Right ventricle myocardium inferior (tissue), 1 donor: ENCODE results near the gene FRY. TPM values are rescaled to one million over a fixed set of nuclear protein-coding genes. Genes with fewer than 3 reads are reported as not detected.

Experiments used
- ATAC-seq: fragments of 200-7000 bp; cut with Tn5 transposase; one replicate; pipeline ENCODE4 v1.9.1; 2020; ENCODE audit warnings: mild to moderate bottlenecking, moderate library complexity
- DNase-seq: peaks from one replicate; pipeline ENCODE4 v3.0.0; 2021; ENCODE audit errors: missing footprints
- intact Hi-C: fragments of 100-400 bp; cut with DNase I; formaldehyde crosslinking; loops from one replicate; pipeline ENCODE4 v1.11.0; 2022
- total RNA-seq: library from RNA; stranded (reverse); fragmentation: NEBNext Ultra II Directional; extraction: Animal tissue kit (Norgen Biotek cat#: 25700); gene quantifications from one replicate; pipeline ENCODE4 v1.2.1, GENCODE V29; 2021
- donor health status: DM: no; HTN: yes; CAD: no; lungs with severe emphysema.

The FRY gene
- total RNA-seq, 1 donor from 2014 or later: 146 TPM

DNA sequence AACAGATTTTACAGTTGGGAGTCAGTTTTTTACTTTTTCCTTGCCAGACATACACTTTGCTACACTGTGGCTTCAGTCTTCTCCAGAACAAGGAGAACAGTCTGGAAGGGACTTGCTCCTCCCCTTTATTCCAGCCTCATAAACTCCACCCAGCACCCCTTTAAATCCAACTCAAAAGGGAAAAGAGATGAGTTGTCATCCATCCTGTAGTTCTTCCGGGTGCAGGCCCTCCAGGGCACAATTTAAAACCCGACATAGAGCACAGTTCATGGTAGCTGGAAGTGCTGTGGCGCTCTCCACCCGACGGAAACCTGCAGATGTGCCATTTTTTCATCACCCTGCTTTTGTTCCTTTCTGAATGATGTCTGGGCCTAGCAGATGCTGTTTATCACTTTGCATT is 184.7 kb downstream of the FRY start:
- no peak for ATAC-seq
- intact Hi-C loops: no loop called here
- DNase-seq: no peak

DNA sequence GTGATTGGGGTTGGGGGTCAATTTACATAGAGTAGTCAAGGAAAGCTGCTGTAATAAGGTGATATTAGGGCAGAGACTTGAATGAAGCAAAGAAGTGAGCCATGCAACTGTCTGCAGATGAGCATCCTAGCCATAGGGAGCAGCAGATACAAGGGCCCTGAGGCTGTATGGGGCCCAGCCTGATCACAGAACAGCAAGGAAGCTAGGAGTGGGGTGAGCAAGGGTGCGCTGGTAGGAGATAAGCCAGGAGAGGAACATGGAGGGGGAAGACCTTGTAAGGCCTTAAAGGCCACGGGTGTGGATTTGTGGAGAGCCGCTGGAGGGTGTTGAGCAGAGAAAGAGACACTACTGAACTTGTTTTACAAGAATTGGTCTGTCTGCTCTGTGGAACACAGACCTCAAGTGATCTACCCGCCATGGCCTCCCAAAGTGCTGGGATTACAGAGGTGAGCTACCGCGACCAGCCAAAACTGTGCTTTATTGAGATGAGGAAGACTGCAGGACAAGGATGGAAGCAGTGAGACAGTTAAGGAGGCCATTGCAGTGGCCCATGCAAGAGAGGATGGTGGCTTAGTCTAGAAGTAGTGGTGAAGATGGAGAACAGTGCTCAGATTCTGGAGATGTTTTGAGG is 190.6 kb downstream of the FRY start:
- ATAC-seq (no peak), DNase-seq (no peak)
- intact Hi-C loops: no loop called here

DNA sequence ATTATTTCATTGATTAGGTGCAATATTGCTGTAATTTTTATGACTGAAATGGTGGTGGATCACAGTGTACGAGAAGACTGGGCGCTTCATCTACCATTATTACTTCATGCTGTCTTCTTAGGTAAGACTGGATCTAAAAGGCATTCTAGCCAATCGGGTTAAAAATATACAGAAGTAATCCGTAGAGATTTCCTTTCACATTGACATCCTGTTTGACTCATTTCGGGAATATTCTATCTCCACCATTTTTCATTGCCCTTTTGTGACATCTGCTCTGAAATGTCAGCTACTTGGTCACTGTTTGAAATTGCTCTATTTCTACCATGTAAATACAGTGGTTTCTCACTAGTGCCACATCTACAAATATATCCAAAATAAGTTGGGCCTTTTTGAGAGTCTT is 193.3 kb downstream of the FRY start:
- DNase-seq (no peak), ATAC-seq (no peak)
- intact Hi-C loops: no loop called here

DNA sequence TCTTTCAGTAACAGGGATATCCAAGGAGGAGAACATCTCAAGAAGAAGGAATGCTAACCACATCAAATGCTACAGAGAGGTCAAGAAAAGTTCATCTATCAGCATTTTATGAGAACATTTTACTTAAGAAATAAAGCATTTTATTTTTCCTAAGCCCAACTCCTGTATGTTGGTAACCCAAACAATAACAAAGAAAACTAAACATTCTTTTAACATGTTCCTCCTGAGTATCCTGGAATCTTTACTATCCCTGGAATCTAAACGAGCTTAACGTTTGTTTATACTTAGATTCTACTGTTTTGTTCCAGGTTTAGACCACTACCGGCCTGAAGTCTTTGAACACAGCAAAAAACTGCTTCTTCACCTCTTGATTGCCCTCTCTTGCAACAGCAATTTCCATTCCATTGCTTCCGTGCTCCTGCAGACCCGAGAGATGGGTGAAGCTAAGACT is 193.9 kb downstream of the FRY start:
- ATAC-seq (no peak), DNase-seq (no peak)
- intact Hi-C loops: no loop called here

DNA sequence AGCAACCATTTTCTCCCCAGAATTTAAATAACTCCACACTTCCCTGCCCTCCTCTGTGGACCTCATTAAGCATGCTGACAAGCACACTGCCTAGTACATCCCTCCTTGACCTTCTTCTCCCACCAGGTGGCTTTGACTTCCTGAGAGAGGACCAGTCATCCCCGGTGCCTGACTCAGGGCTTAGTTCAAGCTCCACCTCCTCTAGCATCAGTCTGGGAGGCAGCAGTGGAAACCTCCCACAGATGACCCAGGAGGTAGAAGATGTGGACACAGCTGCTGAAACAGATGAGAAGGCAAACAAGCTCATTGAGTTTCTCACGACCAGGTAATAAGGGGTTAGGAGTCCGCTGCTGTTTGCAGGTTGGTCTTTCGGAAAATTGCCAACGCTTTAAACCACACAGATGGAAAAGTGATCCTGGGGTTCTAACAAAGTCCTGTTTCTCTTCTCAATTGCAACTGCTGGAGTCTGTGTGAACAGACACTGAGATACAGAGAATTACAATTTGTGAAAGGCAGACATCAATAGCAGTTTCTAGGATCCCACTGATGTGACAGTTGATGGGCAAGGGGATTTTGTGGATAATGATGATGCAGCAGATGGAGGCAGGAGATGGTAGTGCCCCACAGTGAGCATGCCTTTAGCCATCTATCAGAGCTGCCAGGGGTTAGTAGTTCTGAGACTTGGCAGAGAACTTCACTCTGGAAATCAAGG is 196.9 kb downstream of the FRY start:
- no peak for ATAC-seq
- DNase-seq: no peak
- intact Hi-C loops: no loop called here

DNA sequence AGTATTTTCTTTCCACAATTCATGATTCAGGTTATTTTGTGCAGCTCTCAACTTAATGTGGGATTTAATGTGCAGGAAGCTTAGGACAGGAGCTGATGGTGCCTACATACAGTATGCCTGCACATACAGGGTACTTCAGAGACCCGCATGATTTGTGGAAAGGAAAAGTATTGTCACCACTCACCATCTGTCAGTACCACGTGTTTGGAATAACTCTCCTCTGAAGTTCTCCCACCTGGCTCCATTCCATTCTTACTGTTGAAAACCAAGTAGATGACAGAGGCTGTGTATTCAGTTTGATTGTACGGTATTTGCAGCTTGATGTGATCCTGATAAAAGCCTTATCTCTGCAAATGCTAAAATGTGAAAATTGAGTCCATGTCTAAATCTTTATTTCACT is 197.9 kb downstream of the FRY start:
- intact Hi-C loops: no loop called here
- ATAC-seq: peak; percentile 53
- DNase-seq: no peak

DNA sequence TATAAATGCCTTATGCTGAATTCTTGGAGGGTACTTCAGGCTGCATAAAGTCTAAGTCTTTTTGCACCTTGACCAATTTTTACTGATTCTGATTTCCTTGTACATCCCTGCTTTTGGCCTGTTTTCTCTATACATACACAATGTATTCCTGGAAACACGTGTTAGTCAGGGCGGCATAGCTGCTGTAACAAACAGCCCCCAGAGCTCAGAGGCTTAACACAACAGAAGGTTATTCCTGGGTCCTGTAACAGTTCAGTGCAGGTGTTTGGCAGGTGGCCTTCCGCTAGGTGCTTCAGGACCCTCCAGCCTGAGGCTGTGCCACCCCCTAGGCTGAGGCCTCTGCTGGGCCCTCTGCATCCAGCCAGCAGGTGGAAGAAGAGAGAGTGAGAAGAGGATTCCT is 200.7 kb downstream of the FRY start:
- ATAC-seq: no peak
- intact Hi-C loops: no loop called here
- no peak for DNase-seq

DNA sequence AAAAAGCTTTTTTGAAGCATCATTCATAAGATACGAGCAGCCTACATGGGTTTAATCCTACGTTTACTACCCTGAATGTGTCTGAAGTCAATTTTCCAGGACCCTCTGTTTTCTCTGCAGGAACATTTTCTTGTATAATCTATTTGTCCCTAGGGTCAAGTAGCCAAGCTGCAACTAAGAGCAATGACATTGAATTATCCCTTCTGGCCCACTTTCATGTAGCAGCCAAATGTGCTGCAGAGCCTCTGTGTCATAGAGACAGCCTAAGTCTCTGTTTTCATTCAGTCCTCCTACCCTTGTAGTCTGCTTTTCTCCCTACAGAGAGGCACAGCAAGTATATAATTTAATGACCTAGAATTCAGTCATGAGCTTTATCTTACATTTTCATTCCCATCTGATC is 201.5 kb downstream of the FRY start:
- ATAC-seq (peak; percentile 38), DNase-seq (no peak)
- intact Hi-C loops: no loop called here

DNA sequence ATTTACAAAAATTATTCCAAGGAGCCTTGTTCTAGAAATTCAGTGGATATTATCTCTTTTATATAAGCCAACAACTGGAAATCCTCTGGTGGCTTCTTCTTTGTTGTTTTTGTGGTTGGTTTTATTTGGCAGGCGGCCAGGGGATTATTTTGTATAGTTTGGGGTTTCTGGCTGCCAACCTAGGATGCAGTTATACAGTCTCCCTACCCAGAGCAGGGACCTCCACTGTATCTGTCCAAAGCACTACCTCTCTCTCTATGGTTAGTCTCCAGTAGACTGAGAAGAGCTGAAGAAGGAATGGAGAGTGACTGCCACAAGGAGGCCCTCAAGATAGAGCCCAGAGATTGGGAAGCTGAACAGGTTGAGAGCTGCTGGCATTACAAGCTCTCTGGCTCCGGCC is 203.3 kb downstream of the FRY start:
- DNase-seq: no peak
- no peak for ATAC-seq
- intact Hi-C loops: no loop called here

DNA sequence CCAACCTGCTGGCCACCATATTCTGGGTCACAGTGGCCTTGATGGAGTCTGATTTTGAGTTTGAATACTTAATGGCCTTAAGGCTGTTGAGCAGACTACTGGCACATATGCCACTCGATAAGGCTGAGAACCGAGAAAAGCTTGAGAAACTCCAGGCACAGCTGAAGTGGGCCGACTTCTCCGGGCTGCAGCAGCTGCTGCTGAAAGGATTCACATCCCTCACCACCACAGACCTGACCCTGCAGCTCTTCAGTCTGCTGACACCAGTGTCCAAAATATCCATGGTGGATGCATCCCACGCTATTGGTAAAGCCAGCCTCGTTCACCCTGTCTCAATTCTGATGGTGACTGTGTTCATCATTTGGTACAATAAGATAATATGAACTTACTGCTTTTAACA is 206.1 kb downstream of the FRY start:
- intact Hi-C loops: no loop called here
- DNase-seq (no peak), ATAC-seq (no peak)

DNA sequence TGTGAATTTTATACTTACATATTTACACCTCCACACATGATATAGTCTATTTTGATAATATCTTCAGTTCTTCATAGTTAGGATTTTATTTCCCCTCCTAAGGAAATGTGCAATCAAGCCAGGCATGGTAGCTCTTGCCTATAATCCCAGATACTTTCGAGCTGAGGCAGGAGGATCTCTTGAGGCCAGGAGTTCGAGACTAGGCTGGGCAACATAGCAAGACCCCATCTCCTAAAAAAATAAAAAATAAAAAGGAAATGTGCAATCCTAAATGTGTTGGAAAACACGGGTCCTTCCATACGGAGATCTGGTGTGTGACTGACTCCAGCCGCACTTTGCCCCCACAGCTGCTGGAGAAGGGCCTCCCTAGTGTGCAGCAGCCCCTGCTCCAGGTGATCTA is 212.1 kb downstream of the FRY start:
- no peak for ATAC-seq
- DNase-seq: no peak
- intact Hi-C loops: no loop called here

DNA sequence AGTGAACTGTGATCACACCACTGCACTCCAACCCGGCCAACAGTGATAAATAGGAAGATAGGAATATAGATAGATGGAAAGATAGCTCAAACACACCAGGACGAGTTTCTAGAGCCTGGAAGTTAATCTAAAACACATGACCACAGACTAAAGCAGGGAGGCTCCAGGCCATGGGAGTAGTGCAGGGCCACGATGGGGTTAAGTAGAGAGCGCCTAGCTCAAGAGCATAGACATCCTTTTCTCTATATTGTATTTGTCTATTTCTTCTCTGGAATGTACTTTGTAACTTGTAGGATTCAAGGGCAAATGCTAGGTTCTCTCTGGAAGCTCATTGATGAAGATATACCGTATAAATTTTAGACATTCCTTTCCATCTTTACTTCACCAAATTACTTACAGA is 214.0 kb downstream of the FRY start:
- DNase-seq (no peak), ATAC-seq (no peak)
- intact Hi-C loops: no loop called here

DNA sequence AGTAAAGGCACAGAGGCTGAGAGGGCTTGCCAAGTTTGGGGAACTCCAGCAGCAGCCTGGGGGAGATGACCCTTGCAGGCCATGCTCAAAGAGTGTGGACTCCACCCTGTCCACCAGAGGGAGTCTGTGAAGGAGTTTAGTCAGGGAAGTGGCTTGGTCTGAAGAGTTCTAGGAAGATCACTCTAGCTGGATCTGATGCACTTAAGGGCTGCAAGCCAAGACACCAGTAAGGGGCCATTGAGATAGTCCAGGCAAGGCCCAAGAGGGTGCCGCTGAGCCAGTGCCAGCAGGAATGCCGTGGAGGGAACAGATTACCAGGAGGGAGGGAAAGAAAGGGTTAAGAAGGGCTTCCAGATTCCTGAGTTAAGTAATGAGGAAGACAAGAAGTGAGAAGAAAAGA is 214.9 kb downstream of the FRY start:
- ATAC-seq (peak; percentile 75), DNase-seq (no peak)
- intact Hi-C loops: loop anchor here (2.0 kb wide), 1 partner anchor 64 kb away; no protein-coding TSS in a partner anchor

DNA sequence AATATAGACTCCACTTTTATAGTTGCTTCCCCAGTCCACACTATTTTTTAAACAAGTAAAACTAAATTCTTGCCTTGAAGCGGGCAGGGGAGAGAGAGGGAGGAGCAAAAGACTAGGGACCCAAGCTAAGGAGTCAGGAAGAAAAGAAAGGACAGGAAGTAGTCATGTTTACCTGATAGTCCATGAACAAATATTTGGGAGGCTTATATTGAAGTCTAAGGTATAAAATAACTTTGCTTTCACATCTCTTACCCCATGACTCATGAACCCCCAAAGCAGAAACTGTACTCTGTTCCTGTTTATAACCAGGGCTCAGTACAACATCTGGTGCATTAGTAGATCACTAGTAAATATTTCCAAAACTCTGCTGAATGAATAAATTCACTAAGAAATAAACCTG is 216.3 kb downstream of the FRY start:
- ATAC-seq (no peak), DNase-seq (no peak)
- intact Hi-C loops: loop anchor here (2.0 kb wide), 1 partner anchor 63 kb away; no protein-coding TSS in a partner anchor

DNA sequence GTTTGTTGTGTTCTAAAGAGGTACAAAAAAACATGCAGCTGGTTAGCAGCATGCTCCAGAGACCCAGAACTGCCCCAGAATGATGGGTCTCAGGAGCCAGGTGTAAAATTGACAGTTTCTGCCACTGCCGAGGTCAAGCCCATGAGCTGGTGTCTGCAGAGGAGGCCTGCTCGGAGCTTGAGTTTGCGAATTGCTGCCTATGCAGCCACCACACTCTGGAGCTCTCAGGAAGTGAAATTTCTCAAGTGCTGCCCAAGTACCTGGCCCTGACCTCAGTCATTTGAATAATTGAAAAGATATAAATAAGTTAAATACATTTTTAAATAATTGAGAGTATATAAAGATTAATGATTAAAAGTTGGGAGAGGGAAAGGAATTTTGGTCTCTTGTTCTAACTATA is 217.2 kb downstream of the FRY start:
- intact Hi-C loops: no loop called here
- DNase-seq: no peak
- no peak for ATAC-seq

DNA sequence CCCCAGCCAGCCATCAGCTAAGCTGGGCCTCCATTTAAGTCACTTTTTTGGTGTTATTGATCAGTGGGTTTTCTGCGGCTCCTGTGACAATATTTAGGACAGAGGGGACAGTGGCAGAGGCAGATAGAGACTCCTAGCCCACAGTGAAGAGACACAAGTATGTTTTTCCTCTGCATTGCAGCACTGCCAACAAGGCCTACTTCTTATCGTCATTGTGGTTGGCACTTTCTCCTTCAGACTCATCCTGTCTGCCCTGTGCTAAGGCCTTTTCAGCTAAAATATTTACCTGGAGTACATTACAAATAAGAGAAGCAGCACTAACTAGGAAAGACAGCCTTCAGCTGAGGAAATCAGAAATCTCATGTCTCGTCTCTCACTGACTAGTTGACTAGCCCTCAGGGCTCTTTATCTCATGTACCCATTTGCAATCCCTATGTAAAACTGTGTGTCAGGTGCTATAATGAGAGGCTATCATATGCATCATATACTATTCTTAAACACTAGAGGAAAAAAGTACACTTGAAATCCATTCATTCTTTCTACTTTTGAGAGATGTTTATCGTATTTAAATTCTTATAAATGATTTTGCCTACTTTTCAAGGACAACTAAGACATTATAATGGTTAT is 221.4 kb downstream of the FRY start:
- ATAC-seq: no peak
- intact Hi-C loops: no loop called here

DNA sequence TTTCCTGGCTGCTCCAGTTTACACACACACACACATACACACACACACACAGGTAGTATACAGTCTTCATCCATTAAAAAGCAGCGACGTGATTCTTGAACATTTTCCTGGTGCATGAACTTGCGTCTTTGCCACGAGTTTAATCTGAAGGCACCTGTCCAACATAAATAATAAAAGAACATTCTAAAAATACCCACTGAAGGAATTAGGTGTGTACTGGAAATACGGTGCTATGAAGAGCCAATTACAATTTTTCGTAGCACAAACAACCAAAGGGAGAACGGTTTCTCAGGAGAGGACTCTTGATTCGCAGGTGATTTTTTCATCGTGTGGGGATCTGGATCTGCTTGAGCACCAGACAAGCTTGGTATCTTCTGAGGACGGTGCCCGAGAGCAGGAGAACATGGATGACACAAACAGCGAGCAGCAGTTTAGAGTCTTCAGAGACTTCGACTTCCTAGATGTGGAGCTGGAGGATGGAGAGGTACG is 222.4 kb downstream of the FRY start:
- peak; percentile 60 for ATAC-seq
- no peak for DNase-seq
- intact Hi-C loops: no loop called here

More for the DNA sequence above, 221.4 kb downstream of the FRY start:
- DNase-seq: no peak

DNA sequence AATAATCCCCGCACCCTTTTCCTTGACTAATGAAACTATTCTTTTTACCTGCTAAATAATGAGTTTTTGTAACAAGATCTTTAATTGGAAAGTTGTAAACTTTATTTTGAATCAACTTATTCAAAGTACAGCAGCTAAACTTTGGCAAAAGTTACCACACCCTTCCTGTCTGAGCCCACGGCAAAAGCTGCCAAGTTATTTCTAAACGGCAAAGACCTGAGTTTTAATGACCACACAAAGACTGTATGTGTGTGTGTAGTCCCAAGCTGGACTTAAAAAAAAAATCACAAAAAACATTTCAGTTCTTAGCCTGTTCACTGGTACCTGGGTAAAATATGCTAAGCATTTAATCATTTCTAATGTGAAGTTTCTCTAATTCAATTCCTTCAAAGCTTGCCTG is 222.8 kb downstream of the FRY start:
- no peak for DNase-seq
- intact Hi-C loops: no loop called here
- ATAC-seq: no peak

DNA sequence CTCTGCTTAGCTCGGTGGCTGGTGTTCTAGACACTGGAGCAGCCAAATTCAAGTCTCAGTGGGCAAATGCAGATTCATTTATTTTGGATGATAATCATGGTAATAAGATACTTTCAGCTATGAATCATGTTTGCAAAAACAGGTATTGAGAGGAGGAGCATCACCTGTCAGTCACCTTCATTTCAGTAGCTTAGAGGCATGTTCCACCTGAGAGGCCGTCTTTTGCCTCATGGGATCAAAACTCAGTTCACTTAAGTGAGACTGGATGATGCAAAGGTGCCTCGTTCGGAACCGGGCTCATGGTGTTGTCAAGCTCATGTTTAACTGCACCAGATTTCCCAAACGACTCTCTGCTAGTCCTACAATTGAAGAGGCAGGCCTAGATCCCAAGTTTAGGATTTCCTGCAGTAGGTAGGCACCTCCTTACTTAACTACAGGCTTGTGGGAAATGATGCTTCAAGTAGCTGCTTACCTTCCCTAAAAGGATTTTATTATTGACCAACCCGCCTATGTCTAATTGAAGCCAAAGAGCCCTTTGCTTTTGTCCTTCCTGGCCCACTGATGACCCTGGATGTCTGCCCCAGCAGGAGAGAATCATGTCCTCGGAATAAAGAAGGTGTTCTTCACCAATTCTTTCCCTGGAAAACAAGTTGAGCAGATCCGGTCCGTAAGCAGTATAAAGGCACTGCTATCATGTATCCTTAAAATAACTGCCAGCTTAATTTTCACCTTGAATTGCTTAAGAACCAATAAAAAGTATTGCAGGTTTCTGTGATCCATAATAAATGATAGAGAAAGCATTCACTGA is 223.5 kb downstream of the FRY start:
- DNase-seq (no peak), ATAC-seq (no peak)
- intact Hi-C loops: no loop called here
